Measurements from ENCODE around the gene RXRG. TPM values are rescaled to one million over a fixed set of nuclear protein-coding genes. Genes with fewer than 3 reads are reported as not detected.

RXRG gene
- total and polyA plus RNA-seq, 2 of the 8 experiments (the other 6 are each of a cell fraction or from before 2014, with no cell fraction given) = not detected

GRCh38 chr1:165408518-165408917, 36.4 kb downstream of the RXRG start:
- H4K20me1 ChIP-seq (replicated peaks in 1 of 2; ENCODE audit: control insufficient read depth in 1 of 2, insufficient read depth in 2 of 2, low read length in 2 of 2) = no peaks in the 10 kb centered on the region
- no peak overlapping the region for H3K18ac ChIP-seq (ENCODE audit: extremely low read depth, low read length)
- no peak overlapping the region for H3K4me3 ChIP-seq (ENCODE audit: extremely low read depth in 1 of 4, insufficient read depth in 2 of 4, low read depth in 3 of 4, low read length in 4 of 4)
- no peak overlapping the region for H3K23ac ChIP-seq (ENCODE audit: insufficient read length)
- H3K4me1 ChIP-seq (replicated peaks in 1 of 4; ENCODE audit: control insufficient read depth in 3 of 4, insufficient read depth in 4 of 4, low read length in 3 of 4) = no peaks in the 10 kb centered on the region
- FAIRE-seq (peak; percentile 95), DNase-seq (ENCODE audit: low read depth in 1 of 2, low spot score in 2 of 2) (no peak)
- ChIA-PET CTCF (ENCODE audit: partially characterized antibody) (interaction anchor here (0.7 to 12.4 kb wide), 11 partner anchors 9 to 184 kb away, joined by 3 to 337 read pairs (median 3); no protein-coding TSS in a partner anchor), POLR2A (ENCODE audit: partially characterized antibody) (no interaction called here)
- no peak overlapping the region for H3K56ac ChIP-seq (replicated peaks; ENCODE audit: insufficient read length, low read depth, low read length)
- H3K79me2 ChIP-seq (ENCODE audit: control insufficient read depth in 1 of 2, insufficient read depth in 2 of 2, low read length in 2 of 2) = no peaks in the 10 kb centered on the region
- 55% methylated on average over 6 of the region's 6 CpGs; no CpG with 5 or more reads in 1 of the 2 experiments for WGBS, 2 experiments (ENCODE audit: extremely low coverage in 1 of 2, insufficient coverage in 1 of 2, insufficient read length in 1 of 2, insufficient replicate concordance in 2 of 2, low coverage in 1 of 2, low lambda C conversion rate in 2 of 2, missing lambda C conversion rate in 1 of 2)
- no peak overlapping the region for H2AK5ac ChIP-seq (ENCODE audit: low read depth, low read length)
- peaks cover 0 to 2% (median 0%) of the 10 kb centered on the region in 4 experiments; a peak in 3 of 7 replicates for H3K27me3 ChIP-seq (replicated peaks in 1 of 4; ENCODE audit: control insufficient read depth in 3 of 4, extremely low read depth in 1 of 4, insufficient read depth in 3 of 4, low read length in 3 of 4)
- H3K14ac ChIP-seq (ENCODE audit: insufficient read length) = no peak overlapping the region
- H3K36me3 ChIP-seq (ENCODE audit: control insufficient read depth in 2 of 4, insufficient read depth in 4 of 4, low read length in 3 of 4) = no peaks in the 10 kb centered on the region
- H2BK15ac ChIP-seq (ENCODE audit: low read length) = no peak overlapping the region
- no peak overlapping the region for H3K4me2 ChIP-seq (ENCODE audit: insufficient read depth in 1 of 2, low read depth in 2 of 2, low read length in 2 of 2)
- H4K5ac ChIP-seq (ENCODE audit: insufficient read length, low read depth, low read length) = no peak overlapping the region
- H3K79me1 ChIP-seq (ENCODE audit: low read depth, low read length) = no peaks in the 10 kb centered on the region
- H2BK20ac ChIP-seq (ENCODE audit: low read length) = no peak overlapping the region
- no peak overlapping the region for H4K8ac ChIP-seq (ENCODE audit: extremely low read depth, insufficient read depth, low read length)
- H2BK5ac ChIP-seq (ENCODE audit: low read depth, low read length) = no peak overlapping the region
- no peak overlapping the region for H2AFZ ChIP-seq (ENCODE audit: low read length)
- no peak overlapping the region for H4K91ac ChIP-seq (replicated peaks; ENCODE audit: insufficient read length, low read length)
- no peaks in the 10 kb centered on the region for H3K23me2 ChIP-seq (ENCODE audit: low read depth, low read length)
- H3K9me3 ChIP-seq (ENCODE audit: insufficient read depth in 2 of 2, low read depth in 1 of 2, low read length in 1 of 2) = no peaks in the 10 kb centered on the region
- H3K27ac ChIP-seq (ENCODE audit: low read depth, low read length) = no peak overlapping the region
- H3K9ac ChIP-seq (replicated peaks in 1 of 4; ENCODE audit: extremely low read depth in 1 of 4, low read depth in 3 of 4, low read length in 3 of 4) = no peak overlapping the region
- no peak overlapping the region for H2BK120ac ChIP-seq (replicated peaks; ENCODE audit: low read depth, low read length)
- H3K4ac ChIP-seq (replicated peaks; ENCODE audit: insufficient read length, low read depth, low read length) = no peak overlapping the region
- no peak overlapping the region for H2BK12ac ChIP-seq (ENCODE audit: low read depth, low read length)
- TF ChIP-seq CBX8 (IDR thresholded peaks at IDR 0.05; ENCODE audit: borderline replicate concordance, low read depth, low read length) (no peak), EP300 (IDR thresholded peaks at IDR 0.05; ENCODE audit: borderline replicate concordance in 1 of 2, low read depth in 2 of 2, low read length in 2 of 2) (no peak), ATF3 (IDR thresholded peaks at IDR 0.05; ENCODE audit: insufficient read depth, low read depth, low read length) (peak; percentile 67; the same call in 1 of the 2 replicates), RXRA (IDR thresholded peaks at IDR 0.05; ENCODE audit: insufficient read depth, low read depth, low read length) (no peak)
